HG03196 (cell line): ENCODE results near the gene ACTRT2.

ENCODE experiments used
- ATAC-seq: cut with Tn5 transposase; IDR thresholded peaks from one replicate; pipeline ENCODE4 v1.9.1; 2021; ENCODE audit not compliant: unreplicated experiment

Gene ACTRT2

DNA sequence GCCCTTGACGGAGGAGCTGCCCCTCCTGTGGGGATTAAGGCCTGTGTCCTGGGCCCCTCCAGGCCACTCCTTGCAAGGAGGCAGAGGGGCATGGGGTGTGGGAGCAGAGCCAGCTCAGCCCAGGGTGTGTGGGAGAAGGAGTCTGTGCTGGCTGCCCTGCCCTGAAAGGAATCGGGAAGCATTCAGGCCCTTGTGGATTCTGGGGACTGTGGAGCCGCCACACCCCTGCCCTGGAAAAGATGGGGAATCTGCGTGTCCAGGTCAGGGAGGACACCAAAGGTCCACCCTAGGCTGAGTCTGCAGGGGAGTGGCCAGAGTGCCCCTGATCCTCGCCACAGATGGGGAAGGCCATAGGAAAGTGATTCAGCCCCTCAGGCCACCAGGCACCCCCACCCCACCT lies 31.2 kb downstream of the ACTRT2 start:
- no peak for ATAC-seq

DNA sequence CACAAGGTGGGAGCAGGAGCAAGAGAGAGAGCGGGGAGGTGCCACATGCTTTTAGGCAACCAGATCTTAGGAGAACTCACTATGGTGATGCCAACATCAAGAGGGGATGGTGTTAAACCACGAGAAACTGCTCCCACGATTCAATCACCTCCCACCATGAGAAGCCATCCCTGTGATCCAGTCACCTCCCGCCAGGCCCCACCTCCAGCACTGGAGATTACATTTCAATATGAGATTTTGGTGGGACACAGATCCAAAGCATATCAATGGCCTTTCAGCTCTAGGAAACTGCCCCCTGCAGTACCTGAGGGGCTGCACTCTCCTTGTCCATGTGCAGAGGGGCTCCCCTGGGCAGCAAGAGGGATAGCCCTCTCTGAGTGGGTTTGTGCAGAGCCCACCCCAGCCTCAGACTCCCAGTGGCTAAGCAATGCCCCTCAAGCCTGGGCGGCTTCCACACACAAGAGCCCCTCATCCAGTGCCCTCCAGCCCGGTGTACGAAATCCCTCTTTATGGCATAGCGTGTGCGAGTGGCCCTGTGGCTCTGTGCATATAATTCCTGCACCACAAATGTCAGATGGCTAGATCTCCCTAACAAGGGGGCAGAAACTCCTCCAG lies 32.2 kb downstream of the ACTRT2 start:
- no peak for ATAC-seq

DNA sequence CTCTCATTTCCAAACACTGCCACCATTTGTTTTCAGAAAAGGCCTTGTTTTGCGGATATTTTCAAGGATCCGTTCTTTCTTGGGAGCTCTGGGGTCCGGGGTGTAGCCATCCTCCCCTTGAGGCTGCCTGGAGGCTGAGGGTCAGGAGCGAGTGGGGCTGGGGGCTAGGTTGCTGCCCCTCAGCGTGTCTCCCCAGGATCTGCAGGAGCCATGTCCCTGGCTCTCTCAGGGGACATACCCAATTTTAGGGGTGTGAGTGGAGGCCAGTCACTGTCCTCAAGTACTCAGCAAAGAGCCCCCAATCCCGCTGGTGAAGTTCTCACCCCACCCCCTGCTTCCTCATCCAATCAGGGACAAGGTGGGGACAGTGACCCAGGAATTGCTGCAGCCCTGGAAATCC lies 32.7 kb downstream of the ACTRT2 start:
- ATAC-seq = no peak

DNA sequence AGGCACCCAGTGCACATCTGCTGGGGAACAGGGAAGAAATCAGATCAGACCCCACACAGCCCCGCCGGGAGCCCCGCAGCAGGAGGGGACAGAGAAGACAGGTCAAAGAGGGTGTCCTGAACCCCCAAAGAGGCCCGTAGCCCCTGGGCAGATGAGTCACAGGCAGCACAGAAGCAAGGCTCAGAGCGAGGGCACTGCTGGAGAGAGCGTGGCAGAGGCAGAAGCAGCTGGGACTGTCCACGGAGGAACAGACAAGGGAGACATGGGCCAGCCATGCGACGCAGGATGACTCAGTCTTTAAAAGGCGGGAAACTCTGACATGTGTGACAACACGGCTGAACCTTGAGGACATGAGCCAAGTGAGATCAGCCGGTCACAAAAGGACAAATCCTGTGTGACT lies 33.2 kb downstream of the ACTRT2 start:
- ATAC-seq = no peak

DNA sequence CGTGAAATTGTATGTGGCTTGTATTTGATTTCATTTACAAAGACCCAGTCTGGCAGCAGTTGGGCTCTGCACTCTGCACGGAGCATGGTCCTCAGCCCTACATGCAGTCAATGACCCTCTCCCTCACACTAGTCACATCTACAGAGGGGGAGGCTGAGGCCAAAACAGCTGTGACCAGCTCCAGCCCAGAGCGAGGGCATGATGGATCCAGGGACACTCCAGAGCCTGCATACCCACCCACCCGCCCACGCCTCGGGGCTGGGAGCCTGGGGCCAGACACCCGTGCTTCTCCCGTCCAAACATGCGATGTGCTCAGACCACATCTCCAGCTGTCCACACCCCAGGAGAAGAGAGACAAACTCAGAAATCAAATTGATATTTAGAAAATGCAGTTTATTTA lies 33.8 kb downstream of the ACTRT2 start:
- ATAC-seq = no peak

DNA sequence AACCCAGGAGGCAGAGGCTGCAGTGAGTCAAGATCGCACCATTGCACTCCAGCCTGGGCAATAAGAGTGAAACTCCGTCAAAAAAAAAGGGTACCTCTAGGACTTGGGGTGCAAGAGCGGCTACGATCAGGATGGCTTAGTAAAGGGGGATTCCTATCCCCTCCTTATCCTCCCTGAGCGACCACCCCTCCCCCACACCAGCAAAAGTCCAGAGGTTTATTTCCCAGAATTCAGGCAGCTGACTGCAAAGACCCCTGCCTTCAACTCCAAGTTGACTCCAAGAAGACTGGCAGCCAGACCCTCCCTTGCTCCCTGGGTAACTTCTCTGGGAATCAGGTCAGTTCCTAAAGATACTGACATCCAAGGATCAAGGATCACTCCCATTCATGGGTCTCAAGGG lies 35.4 kb downstream of the ACTRT2 start:
- no peak for ATAC-seq

DNA sequence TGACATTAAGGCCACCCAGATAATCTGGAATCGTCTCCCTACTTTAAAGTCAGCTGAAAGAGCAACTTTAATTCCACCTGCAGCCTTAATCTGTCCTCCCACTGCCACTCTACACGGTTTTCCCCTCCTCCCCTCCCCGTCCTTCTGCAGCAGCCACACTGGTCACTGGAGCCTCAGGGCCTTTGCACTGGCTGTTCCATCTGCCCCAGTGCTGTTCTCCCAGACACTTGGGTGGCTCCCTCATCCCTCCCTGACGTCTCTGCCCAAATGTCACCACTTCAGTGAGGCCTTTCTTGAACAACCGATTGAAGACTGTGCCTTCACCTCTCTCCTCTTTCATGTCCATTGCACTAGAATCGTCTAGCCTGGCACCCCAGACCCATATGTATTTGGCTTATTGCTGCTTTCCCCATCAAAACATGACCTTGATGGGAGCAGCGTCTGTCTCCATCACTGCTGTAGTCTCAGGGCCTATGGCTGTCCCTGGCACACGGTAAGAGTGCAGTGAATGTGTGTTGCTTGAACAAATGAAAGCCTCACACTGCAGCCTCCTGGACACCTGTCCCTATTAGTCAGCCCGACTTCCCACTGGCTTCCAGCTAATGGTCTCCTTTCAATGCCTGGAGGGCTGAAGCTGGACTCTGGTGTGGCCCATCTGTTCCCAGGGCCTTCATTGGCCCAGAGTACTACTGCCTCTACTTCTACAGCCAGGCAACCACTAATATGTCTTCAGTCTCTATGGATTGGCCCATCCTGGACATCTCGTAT lies 37.2 kb downstream of the ACTRT2 start:
- ATAC-seq = no peak

DNA sequence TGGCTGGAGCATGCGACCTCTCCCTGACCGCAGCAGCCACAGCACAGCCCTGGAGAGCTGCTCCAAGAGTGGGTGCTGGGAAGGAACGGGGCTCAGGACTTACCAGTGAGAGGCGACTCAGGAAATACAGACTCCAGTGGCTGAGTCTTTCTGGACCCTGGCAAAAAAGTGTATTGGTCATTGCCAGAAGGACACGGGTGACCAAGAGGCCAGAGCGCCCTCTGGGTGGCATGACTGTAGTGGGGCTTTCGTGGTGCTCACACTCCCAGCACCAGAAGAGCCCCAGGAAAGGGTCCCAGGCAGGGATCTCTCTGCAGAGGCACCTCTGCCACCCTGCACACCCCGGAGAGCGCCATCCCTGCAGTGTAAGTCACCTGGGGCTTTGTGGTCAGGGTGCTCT lies 38.9 kb downstream of the ACTRT2 start:
- no peak for ATAC-seq

DNA sequence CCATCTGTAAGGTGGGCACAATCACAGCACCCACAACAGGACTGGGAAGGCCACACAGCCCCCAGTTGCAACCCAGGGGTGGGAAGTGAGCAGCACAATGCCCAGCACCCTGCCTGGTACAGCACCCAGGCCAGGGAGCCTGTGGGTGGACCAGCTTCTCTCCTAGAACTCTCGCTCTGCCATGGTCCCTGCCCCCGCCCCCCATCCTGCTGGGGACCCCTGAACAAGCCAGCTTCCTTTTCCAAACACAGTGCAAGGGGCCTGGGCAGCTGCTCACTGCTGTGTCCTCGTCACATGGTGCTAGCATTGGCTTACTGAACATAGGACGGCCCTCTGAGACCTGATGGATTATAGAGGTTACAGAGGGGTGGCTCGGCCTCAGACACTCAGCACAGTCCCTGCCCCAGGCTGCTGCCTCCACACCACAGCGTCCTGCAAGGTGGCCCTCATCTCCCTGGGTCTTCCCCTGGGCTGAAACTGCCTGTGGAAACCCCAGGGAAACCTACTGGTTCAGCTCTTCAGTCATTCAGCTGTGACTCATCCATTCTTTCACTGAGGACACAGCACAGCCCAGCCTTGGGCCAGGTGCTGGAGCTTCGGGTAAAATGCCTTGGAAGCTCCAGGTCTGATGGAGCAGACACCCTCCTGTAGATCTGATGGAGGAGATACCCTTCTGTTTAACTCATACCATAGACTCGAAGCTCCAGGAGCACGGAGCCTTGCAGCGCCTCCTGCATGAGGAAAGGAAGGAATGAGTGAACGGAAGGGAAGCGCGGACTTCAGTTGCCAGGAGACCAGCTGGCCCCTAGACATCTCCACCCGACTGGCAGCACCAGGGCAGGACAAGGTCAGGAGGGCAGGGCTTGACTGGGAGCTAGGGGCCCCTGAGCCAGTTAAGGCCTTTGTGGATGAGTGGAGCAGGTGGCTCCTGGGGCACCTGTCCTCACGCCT lies 39.6 kb downstream of the ACTRT2 start:
- no peak for ATAC-seq

DNA sequence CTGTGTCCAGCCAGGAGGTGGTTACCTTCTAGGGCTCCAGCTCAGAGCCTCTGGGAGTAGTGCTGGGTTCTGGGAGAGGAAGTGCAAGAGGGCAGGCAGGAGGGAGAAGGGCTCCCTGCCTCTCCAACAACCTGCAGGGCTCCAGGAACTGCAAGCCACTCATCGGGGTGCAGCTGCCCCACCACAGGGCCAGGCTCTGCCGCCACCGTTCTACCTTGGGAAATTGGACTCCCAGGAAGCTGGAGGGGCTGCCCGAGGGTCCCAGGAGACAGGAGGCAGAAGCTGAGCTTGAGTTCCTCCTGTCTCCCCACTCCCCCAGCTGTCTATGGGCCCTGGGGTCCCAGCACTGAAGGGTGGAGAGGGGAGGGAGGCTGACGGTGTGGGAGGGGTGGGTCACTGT lies 40.3 kb downstream of the ACTRT2 start:
- no peak for ATAC-seq

DNA sequence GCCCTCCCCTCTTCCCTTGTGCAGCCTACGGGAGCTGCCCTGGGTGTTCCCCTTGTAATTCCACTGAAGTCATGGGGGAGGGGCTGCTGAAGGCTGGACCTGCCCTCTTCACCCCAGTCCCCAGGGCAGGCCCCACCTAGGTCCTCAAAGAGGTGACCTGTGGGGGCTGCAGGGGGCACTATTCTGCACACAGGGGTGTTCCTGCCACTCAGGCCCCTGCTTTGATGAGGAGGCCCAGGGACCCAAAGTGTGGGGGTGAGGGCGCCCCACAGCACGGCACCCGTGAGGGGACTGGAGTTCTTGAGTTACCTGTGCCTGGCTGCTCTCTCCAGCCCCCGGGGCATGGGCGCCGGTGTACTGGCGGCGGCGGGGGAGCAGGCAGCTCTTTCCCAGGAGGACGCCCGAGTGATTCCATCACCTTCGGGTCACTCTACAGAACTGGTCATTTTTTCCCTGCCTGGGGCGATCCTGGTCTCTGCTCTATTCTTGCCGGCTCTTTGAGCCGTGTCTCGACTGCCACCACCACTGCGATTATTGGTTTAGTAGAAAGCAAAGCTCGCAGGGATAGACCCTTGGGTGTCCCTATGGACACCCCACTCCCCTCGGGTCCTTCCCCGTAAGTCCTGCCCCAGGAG lies 40.8 kb downstream of the ACTRT2 start:
- ATAC-seq = no peak

DNA sequence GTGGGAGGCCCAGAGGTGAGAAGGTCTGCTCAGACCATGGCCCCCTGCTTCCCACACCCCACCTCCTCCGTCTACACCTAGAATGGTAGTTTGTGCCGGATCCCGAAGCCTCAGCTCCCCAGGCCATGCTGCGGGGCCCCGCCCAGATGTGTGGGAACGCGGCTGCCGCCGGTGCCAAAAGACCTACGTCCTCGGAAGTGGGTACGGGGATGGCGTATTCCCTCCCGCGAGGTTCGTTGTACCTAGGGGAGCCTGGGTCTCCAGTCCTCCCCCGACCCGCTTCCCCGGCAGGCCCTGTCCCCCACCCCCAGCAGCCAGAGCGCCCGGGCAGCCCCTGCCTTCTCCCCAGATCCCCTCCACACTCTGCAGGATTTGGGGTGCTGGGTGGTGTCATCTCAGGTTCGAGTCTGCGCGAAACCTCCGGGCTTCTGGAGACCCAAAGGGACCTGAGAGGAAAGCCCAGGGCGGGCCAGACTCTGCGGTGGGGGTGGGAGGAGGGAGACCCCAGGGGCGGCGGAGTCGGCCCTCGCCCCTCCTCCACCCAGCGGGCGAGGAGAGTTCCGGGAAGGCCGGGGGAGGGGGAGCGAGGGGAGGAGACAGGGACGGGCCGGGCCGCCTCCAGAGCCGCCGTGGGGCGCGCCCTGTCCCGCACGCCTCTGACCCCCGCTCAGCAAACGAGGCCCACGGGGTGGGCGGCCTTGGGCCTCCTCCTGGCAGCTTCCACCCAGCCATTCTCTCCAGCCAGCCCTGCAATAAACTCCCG lies 41.5 kb downstream of the ACTRT2 start:
- no peak for ATAC-seq

DNA sequence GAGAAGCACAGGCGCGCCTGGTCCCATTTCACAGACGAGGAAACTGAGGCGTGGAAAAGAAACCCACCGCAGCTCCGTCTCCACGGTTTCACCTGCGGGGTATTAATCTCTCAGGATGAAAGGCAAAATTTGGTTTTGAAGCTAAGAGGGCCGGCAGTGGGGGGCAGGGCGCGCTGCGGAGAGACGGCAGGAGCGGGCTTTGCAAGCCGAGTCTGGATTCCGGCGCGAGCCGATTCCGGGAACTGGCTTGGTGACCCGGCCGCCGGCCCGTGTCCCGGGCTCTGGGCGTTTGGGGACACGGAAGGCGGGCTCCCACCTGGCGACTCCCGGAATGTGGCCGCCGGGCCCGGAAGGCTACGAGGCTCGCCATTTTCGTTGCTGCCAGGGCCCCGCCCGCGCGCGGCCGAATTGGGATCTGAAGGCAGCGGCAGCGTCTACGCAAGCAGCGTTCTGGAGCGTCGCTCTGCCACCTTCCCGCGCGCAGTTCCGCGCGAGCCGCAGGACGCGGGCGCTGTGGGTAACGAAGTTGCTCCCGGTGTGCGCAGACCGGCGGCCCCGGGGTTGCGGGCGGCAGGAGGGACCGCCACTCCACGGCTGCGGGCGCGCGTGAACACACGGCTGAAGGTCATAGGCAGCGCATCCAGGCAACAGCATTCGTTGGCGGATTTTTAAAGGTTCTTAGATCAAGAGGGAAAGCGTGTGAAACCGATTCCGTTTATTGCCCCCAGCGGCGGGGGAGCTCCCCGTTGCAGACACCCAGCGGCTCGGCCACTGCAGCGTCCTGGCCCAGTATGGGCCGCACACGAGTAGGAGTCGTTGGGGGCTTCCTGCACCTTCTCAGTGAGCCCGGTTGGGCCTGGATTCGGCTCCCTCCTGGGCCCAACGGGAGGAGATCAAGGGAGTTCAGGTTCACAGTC lies 42.4 kb downstream of the ACTRT2 start:
- ATAC-seq = no peak

DNA sequence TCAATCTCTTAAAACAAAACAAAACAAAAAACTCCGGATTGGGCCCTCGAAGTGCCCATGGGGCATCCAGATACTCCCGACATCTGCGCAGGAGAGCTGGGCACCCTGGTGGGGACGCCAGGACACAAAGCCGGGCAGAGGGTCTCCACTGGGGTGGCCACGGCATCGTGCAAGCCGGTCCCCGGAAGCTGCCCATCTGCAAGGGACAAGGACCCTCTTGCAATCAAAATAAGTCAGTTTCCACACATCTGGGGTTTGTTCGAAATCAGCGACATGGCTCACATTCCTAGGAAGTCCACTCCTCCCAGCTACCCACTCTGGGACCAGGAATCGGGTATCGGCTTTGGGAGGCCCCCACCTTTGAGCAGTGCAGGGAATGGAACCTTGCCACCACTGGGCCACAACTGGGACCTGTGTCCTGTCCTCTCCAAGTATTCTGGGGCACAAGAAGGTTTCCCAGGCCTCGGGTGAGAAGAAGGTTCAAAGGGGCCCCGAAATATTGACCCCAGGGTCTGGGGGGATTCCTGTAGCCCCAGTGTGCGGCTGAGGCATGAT lies 43.1 kb downstream of the ACTRT2 start:
- no peak for ATAC-seq

DNA sequence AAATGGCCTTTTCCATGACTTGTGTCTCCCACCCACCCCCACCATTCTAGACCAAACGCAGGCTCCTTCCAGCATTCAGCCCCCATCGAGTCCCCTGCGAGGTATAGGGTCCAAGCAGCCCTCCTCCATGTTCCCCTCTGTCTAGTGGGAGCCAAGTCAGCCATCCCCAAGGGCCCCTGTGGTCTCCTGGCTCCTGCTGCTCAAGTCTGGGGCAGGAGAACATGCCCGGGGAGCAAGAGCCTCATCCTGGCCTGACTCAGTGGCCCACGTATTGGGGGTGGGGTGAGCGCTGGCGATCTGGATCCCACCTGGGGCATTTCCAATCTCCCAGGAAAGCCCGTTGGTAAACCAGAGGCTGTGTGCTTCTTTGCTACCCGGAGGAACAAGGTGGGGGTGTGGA lies 43.6 kb downstream of the ACTRT2 start:
- ATAC-seq = no peak

DNA sequence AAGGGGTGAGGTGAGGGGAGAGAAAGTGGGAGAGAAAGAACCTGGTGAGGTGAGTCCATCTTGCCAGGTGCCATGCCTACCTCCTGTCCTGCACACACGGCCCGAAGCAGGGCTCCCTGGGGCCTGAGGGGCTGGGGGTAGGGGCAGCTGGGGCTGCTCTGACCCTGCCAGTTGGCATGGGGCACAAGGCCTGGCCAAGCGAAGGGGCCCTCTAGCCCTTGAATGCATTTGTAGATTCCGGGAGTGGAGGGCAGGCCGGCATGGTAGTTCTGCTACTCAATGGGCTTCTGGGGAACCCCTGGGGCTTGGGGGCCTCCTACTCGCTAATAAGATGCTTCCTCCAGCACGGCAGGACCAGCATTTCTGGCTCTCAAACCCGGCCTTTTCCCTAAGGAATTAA lies 44.1 kb downstream of the ACTRT2 start:
- ATAC-seq = no peak

DNA sequence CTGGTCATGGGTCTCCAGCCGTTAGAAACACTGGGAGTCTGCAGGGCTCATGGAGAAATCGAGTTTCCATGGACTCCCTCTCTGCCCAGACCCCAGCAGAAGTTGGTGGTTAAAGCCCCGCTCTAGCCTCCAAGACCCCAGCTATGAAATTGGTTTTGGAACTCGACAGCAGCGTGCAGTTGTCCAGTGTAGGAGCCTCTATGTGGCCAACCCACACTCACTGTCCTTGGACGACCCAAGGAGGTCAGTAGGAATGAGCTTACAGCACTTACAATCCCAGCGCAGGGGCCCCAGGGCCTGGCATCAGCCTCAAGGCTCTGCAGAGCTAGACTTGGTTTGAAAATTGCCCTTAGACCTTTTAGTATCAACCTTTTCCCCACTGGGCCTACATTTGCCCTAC lies 44.5 kb downstream of the ACTRT2 start:
- no peak for ATAC-seq

DNA sequence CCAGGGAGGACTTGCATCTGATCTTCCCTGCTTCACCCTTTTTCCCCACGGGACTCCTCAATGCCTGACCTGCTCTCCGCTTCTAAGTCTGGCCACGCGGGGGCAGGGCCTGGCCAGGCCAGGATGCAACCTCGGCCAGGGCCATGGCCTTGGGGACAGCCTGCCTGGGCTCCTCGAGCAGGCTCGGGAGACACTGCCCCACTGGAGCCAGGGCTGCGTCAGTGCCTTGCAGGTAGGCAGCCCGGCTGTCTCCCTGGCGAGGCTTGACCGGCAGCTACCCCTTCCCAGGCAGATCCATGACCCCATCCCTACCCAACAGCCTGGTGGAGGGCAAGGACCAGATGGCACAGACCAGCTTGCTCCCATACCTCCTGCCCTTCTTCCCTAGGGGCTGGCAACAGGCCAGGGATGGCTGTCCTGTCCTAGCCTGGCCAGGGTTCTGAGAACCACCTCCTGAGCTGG lies 45.0 kb downstream of the ACTRT2 start:
- ATAC-seq = no peak

DNA sequence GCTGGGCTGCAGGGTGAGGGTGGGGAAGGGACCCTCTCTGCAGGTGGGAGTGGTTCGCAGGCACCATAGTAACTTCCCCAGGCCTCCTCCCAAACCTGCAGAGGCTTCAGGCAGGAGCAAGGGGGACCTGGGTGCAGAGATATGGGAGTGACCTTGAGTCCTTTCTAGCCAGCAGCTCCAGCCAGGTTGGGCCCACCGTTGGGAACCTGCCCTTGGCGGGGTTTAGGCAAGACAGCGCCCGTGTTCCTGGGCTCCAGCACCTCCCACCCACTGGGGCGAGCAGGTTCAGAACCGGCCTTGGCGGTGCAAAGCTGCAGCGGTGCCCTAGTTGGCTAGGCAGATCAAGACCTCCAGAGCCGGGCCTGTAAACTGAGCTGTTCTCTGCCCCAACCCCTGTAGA lies 45.6 kb downstream of the ACTRT2 start:
- ATAC-seq = no peak
